ENCODE results near the gene TMEM59.
"Not testable (repeated sequence)": the region's sequence is repeated elsewhere in the genome, so short reads cannot be mapped to it uniquely, and the experiment has no call there.

The TMEM59 gene

GRCh38 chr1:54012008-54012325 lies 41.0 kb downstream of the TMEM59 start:
- no peak for DNase-seq (ENCODE audit: low spot score)

- DNase-seq (ENCODE audit: low spot score), result no peak
Measured at GRCh38 chr1:54011316-54012007, 41.5 kb downstream of the TMEM59 start.

- DNase-seq (ENCODE audit: low spot score), result no peak
Measured at GRCh38 chr1:54010415-54011117, 42.4 kb downstream of the TMEM59 start.

GRCh38 chr1:54009406-54009805 lies 43.6 kb downstream of the TMEM59 start:
- no peak for DNase-seq (ENCODE audit: low spot score)

GRCh38 chr1:54008876-54009275 lies 44.1 kb downstream of the TMEM59 start:
- no peak for DNase-seq (ENCODE audit: low spot score)

GRCh38 chr1:54007613-54008012 lies 45.4 kb downstream of the TMEM59 start:
- no peak for DNase-seq (ENCODE audit: low spot score)

GRCh38 chr1:54006508-54006907 lies 46.5 kb downstream of the TMEM59 start:
- DNase-seq (ENCODE audit: low spot score), result no peak

- DNase-seq (ENCODE audit: low spot score), result no peak
Measured at GRCh38 chr1:54004481-54005049, 48.4 kb downstream of the TMEM59 start.

GRCh38 chr1:54003750-54004480 lies 49.1 kb downstream of the TMEM59 start:
- DNase-seq (ENCODE audit: low spot score), result not testable (repeated sequence)

- no peak for DNase-seq (ENCODE audit: low spot score)
Measured at GRCh38 chr1:54003249-54003646, 49.8 kb downstream of the TMEM59 start.

- no peak for DNase-seq (ENCODE audit: low spot score)
Measured at GRCh38 chr1:54002544-54003248, 50.3 kb downstream of the TMEM59 start.

GRCh38 chr1:54001591-54001990 lies 51.4 kb downstream of the TMEM59 start:
- no peak for DNase-seq (ENCODE audit: low spot score)

GRCh38 chr1:53999920-54000319 lies 53.1 kb downstream of the TMEM59 start:
- DNase-seq (ENCODE audit: low spot score), result no peak

- DNase-seq (ENCODE audit: low spot score), result no peak
Measured at GRCh38 chr1:53998223-53998622, 54.8 kb downstream of the TMEM59 start.

- no peak for DNase-seq (ENCODE audit: low spot score)
Measured at GRCh38 chr1:53995683-53996082, 57.3 kb downstream of the TMEM59 start.

- not testable (repeated sequence) for DNase-seq (ENCODE audit: low spot score)
Measured at GRCh38 chr1:53994516-53994915, 58.5 kb downstream of the TMEM59 start.

- no peak for DNase-seq (ENCODE audit: low spot score)
Measured at GRCh38 chr1:53992085-53992874, 60.7 kb downstream of the TMEM59 start.

GRCh38 chr1:53987880-53988279 lies 65.1 kb downstream of the TMEM59 start:
- DNase-seq (ENCODE audit: low spot score), result no peak

- DNase-seq (ENCODE audit: low spot score), result no peak
Measured at GRCh38 chr1:53986458-53986857, 66.5 kb downstream of the TMEM59 start.

GRCh38 chr1:53984726-53985125 lies 68.3 kb downstream of the TMEM59 start:
- no peak for DNase-seq (ENCODE audit: low spot score)

GRCh38 chr1:53982763-53983104 lies 70.3 kb downstream of the TMEM59 start:
- no peak for DNase-seq (ENCODE audit: low spot score)

Measured in hepatic stellate cell (primary cell).